Adrenal gland (tissue), 5 donors: Measurements from ENCODE around the gene FGGY.

ENCODE experiments used
- CTCF ChIP-seq, 6 experiments: fragments of 450-650 bp in 4 of 6; fragments of 200-600 bp in 2 of 6; sonication (generic) in 1 of 6; IDR thresholded peaks; 1 replicate in 5 of 6; 2 replicates in 1 of 6; pipeline versions ENCODE4 v1.5.1 to v1.8.0; 2016 to 2021; ENCODE audit warnings: antibody characterized with exemption in 6 of 6, mild to moderate bottlenecking in 2 of 6, moderate library complexity in 1 of 6
- POLR2A ChIP-seq, 2 donors: fragments of 450-650 bp; IDR thresholded peaks; one replicate each; pipeline ENCODE4 v1.6.1; 2017; ENCODE audit warnings: antibody characterized with exemption in 2 of 2, mild to moderate bottlenecking in 2 of 2, moderate library complexity in 1 of 2
- donor health status: DM: no; HTN: no; CAD: no.

GRCh38 chr1:59532102-59532501 lies 235.2 kb downstream of the FGGY start:
- no peak for TF ChIP-seq POLR2A (IDR thresholded peaks at IDR 0.05)
- no peak for TF ChIP-seq CTCF (IDR thresholded peaks at IDR 0.05)
